CD4-positive, alpha-beta T cell treated with Interleukin-2 at 100 ng/mL for 4 hours (primary cell): ENCODE data around the gene WDR82.
"Not testable (repeated sequence)": the region's sequence is repeated elsewhere in the genome, so short reads cannot be mapped to it uniquely, and the experiment has no call there.

Experiments used
- DNase-seq: peaks from one replicate; pipeline ENCODE4 v3.0.0-alpha.2; 2020; ENCODE audit warnings: low spot score

Gene WDR82

GRCh38 chr3:52289338-52289746, 10.9 kb upstream of the WDR82 start:
- no peak for DNase-seq

GRCh38 chr3:52288674-52289073, 10.2 kb upstream of the WDR82 start:
- no peak for DNase-seq

- no peak for DNase-seq
Measured at GRCh38 chr3:52286777-52287110, 8.3 kb upstream of the WDR82 start.

- not testable (repeated sequence) for DNase-seq
Measured at GRCh38 chr3:52284051-52284450, 5.6 kb upstream of the WDR82 start.

GRCh38 chr3:52283306-52283705, 4.9 kb upstream of the WDR82 start:
- no peak for DNase-seq

GRCh38 chr3:52281981-52282801, 3.7 kb upstream of the WDR82 start:
- DNase-seq = peak; percentile 69

- DNase-seq = no peak
Measured at GRCh38 chr3:52280050-52280461, 1.6 kb upstream of the WDR82 start.

GRCh38 chr3:52279596-52279995, 1.1 kb upstream of the WDR82 start:
- DNase-seq = no peak

- DNase-seq = peak; percentile 57
Measured at GRCh38 chr3:52277972-52278509, 408 bp downstream of the WDR82 start.

GRCh38 chr3:52277071-52277964, 1.1 kb downstream of the WDR82 start:
- DNase-seq = peak; percentile 74

GRCh38 chr3:52274781-52275180, 3.7 kb downstream of the WDR82 start:
- not testable (repeated sequence) for DNase-seq

GRCh38 chr3:52272831-52273230, 5.6 kb downstream of the WDR82 start:
- no peak for DNase-seq

- DNase-seq = not testable (repeated sequence)
Measured at GRCh38 chr3:52272172-52272571, 6.3 kb downstream of the WDR82 start.

GRCh38 chr3:52270252-52270754, 8.1 kb downstream of the WDR82 start:
- no peak for DNase-seq

GRCh38 chr3:52269776-52270175, 8.7 kb downstream of the WDR82 start:
- DNase-seq = peak; percentile 68

- DNase-seq = peak; percentile 79
Measured at GRCh38 chr3:52268036-52268435, 10.4 kb downstream of the WDR82 start.

GRCh38 chr3:52265387-52265786, 13.1 kb downstream of the WDR82 start:
- DNase-seq = no peak

- DNase-seq = no peak
Measured at GRCh38 chr3:52262447-52262846, 16.0 kb downstream of the WDR82 start.

GRCh38 chr3:52259448-52259847, 19.0 kb downstream of the WDR82 start:
- DNase-seq = no peak

- no peak for DNase-seq
Measured at GRCh38 chr3:52259035-52259434, 19.4 kb downstream of the WDR82 start.

GRCh38 chr3:52257911-52258310, 20.5 kb downstream of the WDR82 start:
- DNase-seq = no peak

- DNase-seq = no peak
Measured at GRCh38 chr3:52256622-52257021, 21.8 kb downstream of the WDR82 start.

GRCh38 chr3:52256159-52256558, 22.3 kb downstream of the WDR82 start:
- DNase-seq = no peak
